HEK293 (cell line): Measurements from ENCODE around the gene ELMO1.

Experiments used
- CTCF ChIA-PET: fragments of 350-600 bp; formaldehyde crosslinking; extraction: SDS; loops from one replicate; lab custom pipeline; 2021; ENCODE audit warnings: antibody characterized with exemption; lab: Yijun Ruan, JAX
- POLR2A ChIA-PET: fragments of 300-600 bp; formaldehyde crosslinking; extraction: SDS; loops from one replicate; lab custom pipeline; 2020; ENCODE audit warnings: antibody characterized with exemption, inconsistent platforms; lab: Yijun Ruan, JAX
- H3K27ac ChIP-seq: fragments of 200-500 bp; sonication (Bioruptor generic); 2 replicates; pipeline ENCODE4 v1.5.1; 2014; ENCODE audit warnings: low read depth, low read length, control low read depth, inconsistent platforms; ENCODE audit errors: extremely low read depth
- H3K36me3 ChIP-seq, 2 experiments: fragments of 200-500 bp in 1 of 2; sonication (Bioruptor generic) in 1 of 2; 1 replicate in 1 of 2; 2 replicates in 1 of 2; pipeline ENCODE4 v1.5.1; 2014 to 2017; ENCODE audit warnings: inconsistent platforms in 2 of 2, low read length in 2 of 2; ENCODE audit not compliant: control insufficient read depth in 2 of 2, insufficient read depth in 1 of 2
- H3K4me1 ChIP-seq: fragments of 200-500 bp; sonication (Bioruptor generic); 2 replicates; pipeline ENCODE4 v1.5.1; 2014; ENCODE audit warnings: mild to moderate bottlenecking, low read length, inconsistent platforms; ENCODE audit not compliant: control insufficient read depth, insufficient read depth
- H3K4me3 ChIP-seq: 2 replicates; pipeline ENCODE4 v1.5.1; 2011; ENCODE audit warnings: low read depth, mild to moderate bottlenecking, control low read depth, low read length, moderate library complexity
- H3K9me3 ChIP-seq: fragments of 200-500 bp; sonication (Bioruptor generic); 2 replicates; pipeline ENCODE4 v1.5.1; 2014; ENCODE audit warnings: low read depth, low read length, inconsistent platforms; ENCODE audit not compliant: control insufficient read depth, insufficient read depth
- ATF2 ChIP-seq: fragments of 450-650 bp; formaldehyde crosslinking; IDR thresholded peaks from 2 replicates; pipeline ENCODE4 v1.5.1; 2016; ENCODE audit warnings: missing biosample characterization, missing genetic modification characterization, low read depth
- BCL11A ChIP-seq: fragments of 450-650 bp; formaldehyde crosslinking; IDR thresholded peaks from 2 replicates; pipeline ENCODE4 v1.5.1; 2016; ENCODE audit warnings: low read depth, missing biosample characterization, missing genetic modification characterization
- FEZF1 ChIP-seq: fragments of 450-650 bp; formaldehyde crosslinking; IDR thresholded peaks from 2 replicates; pipeline ENCODE4 v1.5.1; 2016; ENCODE audit warnings: missing biosample characterization, missing genetic modification characterization
- GLIS1 ChIP-seq: fragments of 450-650 bp; formaldehyde crosslinking; IDR thresholded peaks from 2 replicates; pipeline ENCODE4 v1.5.1; 2016; ENCODE audit warnings: missing biosample characterization, missing genetic modification characterization
- INSM2 ChIP-seq: fragments of 450-650 bp; formaldehyde crosslinking; IDR thresholded peaks from 2 replicates; pipeline ENCODE4 v1.5.1; 2016; ENCODE audit warnings: missing biosample characterization, missing genetic modification characterization
- KLF10 ChIP-seq: fragments of 450-650 bp; IDR thresholded peaks from 2 replicates; pipeline ENCODE4 v1.5.1; 2018; ENCODE audit warnings: missing biosample characterization, mild to moderate bottlenecking, missing genetic modification characterization
- KLF17 ChIP-seq: fragments of 450-650 bp; formaldehyde crosslinking; IDR thresholded peaks from 2 replicates; pipeline ENCODE4 v1.5.1; 2016; ENCODE audit warnings: missing biosample characterization, missing genetic modification characterization
- OVOL3 ChIP-seq: fragments of 450-650 bp; formaldehyde crosslinking; IDR thresholded peaks from 2 replicates; pipeline ENCODE4 v1.5.1; 2016; ENCODE audit warnings: missing biosample characterization, missing genetic modification characterization
- ZNF132 ChIP-seq: fragments of 450-650 bp; formaldehyde crosslinking; IDR thresholded peaks from 2 replicates; pipeline ENCODE4 v1.5.1; 2017; ENCODE audit warnings: missing biosample characterization, missing genetic modification characterization, borderline replicate concordance
- ZNF175 ChIP-seq: fragments of 450-650 bp; formaldehyde crosslinking; IDR thresholded peaks from 2 replicates; pipeline ENCODE4 v1.5.1; 2016; ENCODE audit warnings: missing biosample characterization, missing genetic modification characterization
- ZNF221 ChIP-seq: fragments of 450-650 bp; formaldehyde crosslinking; IDR thresholded peaks from 2 replicates; pipeline ENCODE4 v1.5.1; 2017; ENCODE audit warnings: missing biosample characterization, missing genetic modification characterization, borderline replicate concordance
- ZNF239 ChIP-seq: fragments of 450-650 bp; formaldehyde crosslinking; IDR thresholded peaks from 2 replicates; pipeline ENCODE4 v1.5.1; 2016; ENCODE audit warnings: missing biosample characterization, missing genetic modification characterization
- ZNF416 ChIP-seq: fragments of 450-650 bp; formaldehyde crosslinking; IDR thresholded peaks from 2 replicates; pipeline ENCODE4 v1.5.1; 2016; ENCODE audit warnings: missing biosample characterization, missing genetic modification characterization
- ZNF48 ChIP-seq: fragments of 450-650 bp; formaldehyde crosslinking; IDR thresholded peaks from 2 replicates; pipeline ENCODE4 v1.5.1; 2016; ENCODE audit warnings: missing biosample characterization, missing genetic modification characterization
- ZNF488 ChIP-seq: fragments of 450-650 bp; formaldehyde crosslinking; IDR thresholded peaks from 2 replicates; pipeline ENCODE4 v1.5.1; 2016; ENCODE audit warnings: missing biosample characterization, missing genetic modification characterization
- ZNF530 ChIP-seq: fragments of 450-650 bp; formaldehyde crosslinking; IDR thresholded peaks from 2 replicates; pipeline ENCODE4 v1.5.1; 2016; ENCODE audit warnings: low read depth, missing biosample characterization, missing genetic modification characterization
- ZNF580 ChIP-seq: fragments of 450-650 bp; formaldehyde crosslinking; IDR thresholded peaks from 2 replicates; pipeline ENCODE4 v1.5.1; 2016; ENCODE audit warnings: missing biosample characterization, missing genetic modification characterization
- ZNF670 ChIP-seq: fragments of 450-650 bp; formaldehyde crosslinking; IDR thresholded peaks from 2 replicates; pipeline ENCODE4 v1.5.1; 2016; ENCODE audit warnings: missing biosample characterization, missing genetic modification characterization, low read depth
- ZNF768 ChIP-seq: fragments of 450-650 bp; formaldehyde crosslinking; IDR thresholded peaks from 2 replicates; pipeline ENCODE4 v1.5.1; 2018; ENCODE audit warnings: missing biosample characterization, mild to moderate bottlenecking, missing genetic modification characterization

The ELMO1 gene

GRCh38 chr7:36871355-36871738 lies 577.3 kb downstream of the ELMO1 start (continued):
- TF ChIP-seq INSM2, result no peak
- TF ChIP-seq ZNF530 (tag by site-specific recombination), result no peak
- no peak for TF ChIP-seq ZNF416 (tag by site-specific recombination)
- no peak for TF ChIP-seq ATF2 (tag by site-specific recombination)
- TF ChIP-seq ZNF221 (tag by site-specific recombination), result no peak
- TF ChIP-seq FEZF1 (tag by site-specific recombination), result no peak
- TF ChIP-seq ZNF239 (tag by site-specific recombination), result no peak

GRCh38 chr7:36870625-36871354 lies 577.9 kb downstream of the ELMO1 start:
- Histone ChIP-seq H3K36me3 (no peaks in the 10 kb centered on the region), H3K4me1 (no peaks in the 10 kb centered on the region; the same call in 1 of the 2 replicates), H3K4me3 (no peak overlapping the region), H3K9me3 (no peaks in the 10 kb centered on the region), H3K27ac (no peak overlapping the region)
- CTCF ChIA-PET, result no interaction called here
- TF ChIP-seq OVOL3 (tag by site-specific recombination) (no peak), ZNF488 (tag by site-specific recombination) (no peak), BCL11A (tag by site-specific recombination) (no peak)
- POLR2A ChIA-PET, result no interaction called here

GRCh38 chr7:36868727-36869411 lies 579.8 kb downstream of the ELMO1 start:
- CTCF ChIA-PET, result no interaction called here
- Histone ChIP-seq H3K27ac (no peak overlapping the region), H3K4me1 (no peaks in the 10 kb centered on the region; the same call in 1 of the 2 replicates), H3K4me3 (no peak overlapping the region), H3K36me3 (no peaks in the 10 kb centered on the region), H3K9me3 (no peaks in the 10 kb centered on the region)
- no peak for TF ChIP-seq KLF10 (tag by site-specific recombination)
- no peak for TF ChIP-seq ZNF580 (tag by site-specific recombination)
- no peak for TF ChIP-seq ZNF175 (tag by site-specific recombination)
- no peak for TF ChIP-seq ZNF768 (tag by site-specific recombination)
- no peak for TF ChIP-seq ZNF132 (tag by site-specific recombination)
- no peak for TF ChIP-seq ZNF670 (tag by site-specific recombination)
- no peak for TF ChIP-seq KLF17 (tag by site-specific recombination)
- TF ChIP-seq GLIS1, result no peak
- no peak for TF ChIP-seq ZNF48 (tag by site-specific recombination)
- POLR2A ChIA-PET, result interaction anchor here (0.6 kb wide), 1 partner anchor 54 kb away, joined by 3 read pairs; no protein-coding TSS in a partner anchor
